Calu3 (cell line): ENCODE results near the gene STK38. TPM values are rescaled to one million over a fixed set of nuclear protein-coding genes. Genes with fewer than 3 reads are reported as not detected.

Experiments
- Bru-seq: library from RNA; stranded (reverse); fragments of 400-500 nt; gene quantifications from one replicate; lab custom pipeline; 2021; lab: Mats Ljungman, UMichigan
- BruChase-seq, 2 experiments: library from RNA; stranded (reverse); fragments of 400-500 nt; gene quantifications; one replicate each; lab custom pipeline; 2021; lab: Mats Ljungman, UMichigan
- BruUV-seq: library from RNA; stranded (reverse); fragments of 400-500 nt; replicated peaks from 2 replicates; lab custom pipeline; 2021; lab: Mats Ljungman, UMichigan
- CTCF ChIA-PET: fragments of 300-600 bp; sonication (Branson Sonifier 250); formaldehyde crosslinking; loops from one replicate; lab custom pipeline; 2022; ENCODE audit warnings: antibody characterized with exemption; lab: Charles Lee
- DNase-seq: peaks from one replicate; pipeline ENCODE4 v3.0.0; 2022
- H3K27ac Mint-ChIP-seq: one replicate; pipeline ENCODE4 v1.8.0; 2022; ENCODE audit warnings: mixed read lengths; ENCODE audit not compliant: unreplicated experiment
- H3K27me3 Mint-ChIP-seq: one replicate; pipeline ENCODE4 v1.8.0; 2022; ENCODE audit warnings: mixed read lengths; ENCODE audit not compliant: unreplicated experiment
- H3K36me3 Mint-ChIP-seq: one replicate; pipeline ENCODE4 v1.8.0; 2022; ENCODE audit warnings: mild to moderate bottlenecking, moderate library complexity, mixed read lengths; ENCODE audit not compliant: insufficient read depth, unreplicated experiment
- H3K4me1 Mint-ChIP-seq: one replicate; pipeline ENCODE4 v1.8.0; 2022; ENCODE audit warnings: mild to moderate bottlenecking, low read depth, mixed read lengths; ENCODE audit not compliant: unreplicated experiment
- H3K4me3 Mint-ChIP-seq: one replicate; pipeline ENCODE4 v1.8.0; 2022; ENCODE audit warnings: mild to moderate bottlenecking, low read depth, moderate library complexity, mixed read lengths; ENCODE audit not compliant: unreplicated experiment
- H3K9me3 Mint-ChIP-seq: one replicate; pipeline ENCODE4 v1.8.0; 2022; ENCODE audit warnings: low read depth, mixed read lengths; ENCODE audit not compliant: unreplicated experiment
- intact Hi-C: fragments of 100-400 bp; cut with micrococcal nuclease; formaldehyde crosslinking; loops from one replicate; pipeline ENCODE4 v1.10.0; 2022; ENCODE audit not compliant: unreplicated experiment
- long read RNA-seq: library from polyadenylated mRNA; stranded (forward); transcript quantifications from one replicate; pipeline ENCODE4 v2.0.0, GENCODE V29; 2022
- total RNA-seq: library from RNA; stranded (reverse); gene quantifications from 2 replicates; pipeline ENCODE4 v1.2.3, GENCODE V29; 2022
- TF ChIP-seq, protein P1 (sequence below): fragments of 200-600 bp; IDR thresholded peaks from one replicate; pipeline ENCODE4 v1.8.0; 2022; ENCODE audit warnings: antibody characterized with exemption; ENCODE audit not compliant: unreplicated experiment

The STK38 gene
- total RNA-seq (63.0 and 70.3 TPM in 2 replicates), Bru-seq, nascent RNA (percentile 89 among the genes with signal in this experiment), BruChase-seq, experiment 1, labeled RNA remaining after a 6-hour chase (percentile 93 among the genes with signal in this experiment), BruChase-seq, experiment 2, labeled RNA remaining after a 2-hour chase (percentile 97 among the genes with signal in this experiment)
- long read RNA-seq, transcript STK38-201 (14 exons, 3,576 nt) = major isoform, 16 of 56 reads
- long read RNA-seq, partial matches to known transcripts = 2 of 56 reads
- long read RNA-seq, other reads (novel, unspliced or antisense) = 38 of 56 reads

DNA sequence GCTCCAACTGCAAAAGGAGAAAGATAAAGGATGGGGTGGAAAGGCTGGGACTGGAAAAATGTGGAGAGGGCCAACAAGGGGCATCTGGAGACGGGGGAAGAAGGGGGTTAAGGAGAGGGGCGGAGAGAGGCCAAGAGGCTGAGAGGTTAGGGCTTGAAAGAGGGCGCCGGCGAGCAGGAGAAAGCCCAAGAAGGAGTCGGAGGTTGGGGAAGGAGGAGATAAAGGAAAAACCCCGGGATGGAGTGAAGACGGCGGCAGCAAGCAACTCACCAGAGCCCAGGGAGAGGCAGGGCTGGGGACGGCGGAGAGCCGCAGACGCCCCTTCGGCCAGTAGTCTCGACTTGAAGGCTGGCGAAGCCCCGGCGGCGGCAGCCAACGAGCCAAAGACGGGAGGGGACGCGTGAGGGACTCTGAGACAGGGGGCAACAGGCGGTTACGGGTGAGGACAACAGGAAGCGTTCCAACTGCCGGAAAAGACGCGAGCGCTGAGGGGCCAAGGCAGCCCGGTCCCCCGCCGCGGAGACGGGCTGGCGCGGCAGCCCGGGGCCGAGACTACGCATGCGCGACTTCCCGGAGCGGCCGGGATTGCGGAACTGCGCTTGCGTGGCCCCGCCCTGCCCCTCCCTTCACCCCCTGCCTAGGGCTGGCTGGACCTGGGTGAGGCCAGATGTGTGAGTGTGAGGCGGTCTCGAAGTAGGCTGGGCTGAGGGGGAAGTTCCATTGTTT lies at the start of gene STK38:
TSS of gene STK38 (minus strand) at position 560 of the 726 bp plus-strand sequence. CDS start 7,277 bp downstream, outside the sequence.
- Mint-ChIP-seq H3K9me3 (no peaks in the 10 kb centered on the region), H3K27me3 (no peaks in the 10 kb centered on the region), H3K4me1 (peaks cover 20% of the 10 kb centered on the region), H3K4me3 (peak within 1 kb of the TSS; percentile 98), H3K36me3 (peaks cover 36% of the 10 kb centered on the region), H3K27ac (peak within 1 kb of the TSS; percentile 96)
- TF ChIP-seq, protein P1, sequence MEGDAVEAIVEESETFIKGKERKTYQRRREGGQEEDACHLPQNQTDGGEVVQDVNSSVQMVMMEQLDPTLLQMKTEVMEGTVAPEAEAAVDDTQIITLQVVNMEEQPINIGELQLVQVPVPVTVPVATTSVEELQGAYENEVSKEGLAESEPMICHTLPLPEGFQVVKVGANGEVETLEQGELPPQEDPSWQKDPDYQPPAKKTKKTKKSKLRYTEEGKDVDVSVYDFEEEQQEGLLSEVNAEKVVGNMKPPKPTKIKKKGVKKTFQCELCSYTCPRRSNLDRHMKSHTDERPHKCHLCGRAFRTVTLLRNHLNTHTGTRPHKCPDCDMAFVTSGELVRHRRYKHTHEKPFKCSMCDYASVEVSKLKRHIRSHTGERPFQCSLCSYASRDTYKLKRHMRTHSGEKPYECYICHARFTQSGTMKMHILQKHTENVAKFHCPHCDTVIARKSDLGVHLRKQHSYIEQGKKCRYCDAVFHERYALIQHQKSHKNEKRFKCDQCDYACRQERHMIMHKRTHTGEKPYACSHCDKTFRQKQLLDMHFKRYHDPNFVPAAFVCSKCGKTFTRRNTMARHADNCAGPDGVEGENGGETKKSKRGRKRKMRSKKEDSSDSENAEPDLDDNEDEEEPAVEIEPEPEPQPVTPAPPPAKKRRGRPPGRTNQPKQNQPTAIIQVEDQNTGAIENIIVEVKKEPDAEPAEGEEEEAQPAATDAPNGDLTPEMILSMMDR = no peak
- DNase-seq = peak; percentile 94
- CTCF ChIA-PET = interaction anchor here (3.5 kb wide), 1 partner anchor 32 kb away, joined by 30 read pairs; no protein-coding TSS in a partner anchor
- intact Hi-C loops = loop anchor here (1.0 to 2.0 kb wide), 2 partner anchors 32 to 48 kb away; partner anchors contain the start of gene SRSF3
- no TSS peak for BruUV-seq

DNA sequence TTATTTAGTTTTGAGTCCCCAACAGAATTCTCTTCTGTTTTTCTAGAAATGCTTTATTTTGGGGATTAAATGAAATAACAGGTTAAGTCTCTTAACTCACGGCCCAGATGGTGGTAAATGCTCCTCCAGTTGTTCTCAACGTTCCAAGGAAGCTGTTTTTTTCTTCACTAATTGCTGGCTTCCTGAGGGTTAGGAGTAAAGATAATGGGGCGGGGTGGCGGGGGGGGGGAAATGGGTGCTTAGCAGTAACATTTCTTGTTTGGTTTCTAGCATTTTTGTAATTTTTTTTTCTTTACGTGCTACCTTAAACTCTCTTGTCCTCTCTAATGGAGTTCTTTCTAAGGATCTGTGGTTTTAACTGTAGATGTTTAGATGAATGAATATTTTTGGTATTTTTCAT lies 49.1 kb upstream of the STK38 start:
- H3K27me3 Mint-ChIP-seq = peaks cover 14% of the 10 kb centered on the region
- peak overlapping the region; percentile 100 for H3K27ac Mint-ChIP-seq
- CTCF ChIA-PET = interaction anchor here (0.6 to 1.6 kb wide), 5 partner anchors 17 to 312 kb away, joined by 3 to 7 read pairs (median 4); no protein-coding TSS in a partner anchor
- H3K4me3 Mint-ChIP-seq = peak overlapping the region; percentile 80
- H3K4me1 Mint-ChIP-seq = peaks cover 46% of the 10 kb centered on the region
- intact Hi-C loops = no loop called here
- no peak for DNase-seq
- BruUV-seq = no TSS peak
- TF ChIP-seq, protein P1 = no peak
- no peaks in the 10 kb centered on the region for H3K9me3 Mint-ChIP-seq
- H3K36me3 Mint-ChIP-seq = peaks cover 89% of the 10 kb centered on the region

GRCh38 chr6:36594816-36595643 lies 47.8 kb upstream of the STK38 start:
- CTCF ChIA-PET = interaction anchor here (0.6 to 1.6 kb wide), 4 partner anchors 15 to 164 kb away, joined by 3 to 7 read pairs (median 6); no protein-coding TSS in a partner anchor
- Mint-ChIP-seq H3K4me1 (peaks cover 55% of the 10 kb centered on the region), H3K27ac (peak overlapping the region; percentile 100), H3K36me3 (peaks cover 75% of the 10 kb centered on the region), H3K27me3 (peaks cover 14% of the 10 kb centered on the region), H3K4me3 (peak overlapping the region; percentile 80), H3K9me3 (no peaks in the 10 kb centered on the region)
- BruUV-seq = no TSS peak
- TF ChIP-seq, protein P1 = no peak
- peak; percentile 53 for DNase-seq
- intact Hi-C loops = loop anchor here (2.0 to 5.0 kb wide), 3 partner anchors 16 to 153 kb away; partner anchors contain the start of genes KCTD20, PXT1 and STK38
